Neutrophil (primary cell): Measurements from ENCODE around the gene PORCN.
A peak's percentile ranks its signal among the peaks of the same experiment; 100 is the strongest.
"Not testable (repeated sequence)": the region's sequence is repeated elsewhere in the genome, so short reads cannot be mapped to it uniquely, and the experiment has no call there.

Experiments used
- H3K27ac ChIP-seq: fragments of 200-600 bp; sonication (generic); 2 replicates; pipeline ENCODE4 v1.5.1; 2016; ENCODE audit warnings: mild to moderate bottlenecking, moderate library complexity
- H3K27me3 ChIP-seq: fragments of 200-600 bp; sonication (generic); 2 replicates; pipeline ENCODE4 v1.6.0; 2016; ENCODE audit warnings: mild to moderate bottlenecking
- H3K36me3 ChIP-seq: fragments of 200-600 bp; sonication (generic); 2 replicates; pipeline ENCODE4 v1.5.1; 2017
- H3K4me1 ChIP-seq, 2 experiments: fragments of 200-600 bp in 1 of 2; sonication (generic) in 1 of 2; 1 replicate in 1 of 2; 2 replicates in 1 of 2; pipeline versions ENCODE4 v1.5.1 to v1.6.1; 2013 to 2016; ENCODE audit warnings: low read depth in 1 of 2, low read length in 1 of 2, mild to moderate bottlenecking in 1 of 2, moderate library complexity in 1 of 2; ENCODE audit not compliant: control insufficient read depth in 1 of 2, insufficient read depth in 1 of 2
- H3K4me3 ChIP-seq, 2 experiments: fragments of 200-600 bp in 1 of 2; sonication (generic) in 1 of 2; 1 replicate in 1 of 2; 2 replicates in 1 of 2; pipeline ENCODE4 v1.5.1; 2013 to 2016; ENCODE audit warnings: low read depth in 1 of 2, low read length in 1 of 2, mild to moderate bottlenecking in 1 of 2, moderate library complexity in 1 of 2
- H3K9me3 ChIP-seq: fragments of 200-600 bp; sonication (generic); 2 replicates; pipeline ENCODE4 v1.5.1; 2016
- CTCF ChIP-seq: fragments of 200-600 bp; sonication (generic); IDR thresholded peaks from 2 replicates; pipeline ENCODE4 v1.5.1; 2016; ENCODE audit warnings: antibody characterized with exemption

The PORCN gene

GRCh38 chrX:48521353-48522243, 12.8 kb downstream of the PORCN start, which contains the start of gene EBP:
Gene EBP (plus strand): TSS chrX:48521808. CDS start chrX:48523772, 1,964 bp downstream.
- TF ChIP-seq CTCF = no peak
- Histone ChIP-seq H3K27me3 (no peaks in the 10 kb centered on the region), H3K27ac (peak within 1 kb of the TSS; percentile 79), H3K9me3 (no peaks in the 10 kb centered on the region), H3K4me1 (peaks cover 5 to 21% of the 10 kb centered on the region in 2 experiments), H3K4me3 (peak within 1 kb of the TSS; percentile 68 to 76), H3K36me3 (no peaks in the 10 kb centered on the region)

- no peak for TF ChIP-seq CTCF
- Histone ChIP-seq H3K27ac (peak overlapping the region; percentile 79), H3K9me3 (no peaks in the 10 kb centered on the region), H3K4me3 (peak overlapping the region; percentile 68 to 76), H3K36me3 (no peaks in the 10 kb centered on the region), H3K4me1 (peaks cover 5 to 21% of the 10 kb centered on the region in 2 experiments), H3K27me3 (no peaks in the 10 kb centered on the region)
These were observed 13.5 kb downstream of the PORCN start for GRCh38 chrX:48522291-48522690.

- Histone ChIP-seq H3K4me3 (no peak overlapping the region), H3K27ac (no peak overlapping the region), H3K27me3 (no peaks in the 10 kb centered on the region), H3K36me3 (no peaks in the 10 kb centered on the region), H3K9me3 (no peaks in the 10 kb centered on the region), H3K4me1 (peaks cover 5 to 21% of the 10 kb centered on the region in 2 experiments)
- TF ChIP-seq CTCF = no peak
These were observed 14.9 kb downstream of the PORCN start for GRCh38 chrX:48523682-48524081.

- not testable (repeated sequence) for H3K36me3 ChIP-seq, H3K27ac ChIP-seq, H3K27me3 ChIP-seq, H3K4me3 ChIP-seq, H3K9me3 ChIP-seq
- H3K4me1 ChIP-seq = peaks cover 5 to 12% of the 10 kb centered on the region in 2 experiments
These were observed 17.1 kb downstream of the PORCN start for GRCh38 chrX:48525853-48526252.

GRCh38 chrX:48530736-48531135, 21.9 kb downstream of the PORCN start:
- H3K36me3 ChIP-seq = no peaks in the 10 kb centered on the region
- H3K27ac ChIP-seq = no peak overlapping the region
- no peak overlapping the region for H3K4me3 ChIP-seq
- H3K4me1 ChIP-seq = no peaks in the 10 kb centered on the region
- H3K9me3 ChIP-seq = no peaks in the 10 kb centered on the region
- H3K27me3 ChIP-seq = no peaks in the 10 kb centered on the region
- no peak for TF ChIP-seq CTCF

- no peak overlapping the region for H3K4me3 ChIP-seq
- no peaks in the 10 kb centered on the region for H3K36me3 ChIP-seq
- peak overlapping the region; percentile 13 for H3K27ac ChIP-seq
- no peaks in the 10 kb centered on the region for H3K9me3 ChIP-seq
- H3K4me1 ChIP-seq = no peaks in the 10 kb centered on the region
- TF ChIP-seq CTCF = no peak
- no peaks in the 10 kb centered on the region for H3K27me3 ChIP-seq
These were observed 22.7 kb downstream of the PORCN start for GRCh38 chrX:48531358-48531959.
